ENCODE results near the gene FAM187B.

DNA sequence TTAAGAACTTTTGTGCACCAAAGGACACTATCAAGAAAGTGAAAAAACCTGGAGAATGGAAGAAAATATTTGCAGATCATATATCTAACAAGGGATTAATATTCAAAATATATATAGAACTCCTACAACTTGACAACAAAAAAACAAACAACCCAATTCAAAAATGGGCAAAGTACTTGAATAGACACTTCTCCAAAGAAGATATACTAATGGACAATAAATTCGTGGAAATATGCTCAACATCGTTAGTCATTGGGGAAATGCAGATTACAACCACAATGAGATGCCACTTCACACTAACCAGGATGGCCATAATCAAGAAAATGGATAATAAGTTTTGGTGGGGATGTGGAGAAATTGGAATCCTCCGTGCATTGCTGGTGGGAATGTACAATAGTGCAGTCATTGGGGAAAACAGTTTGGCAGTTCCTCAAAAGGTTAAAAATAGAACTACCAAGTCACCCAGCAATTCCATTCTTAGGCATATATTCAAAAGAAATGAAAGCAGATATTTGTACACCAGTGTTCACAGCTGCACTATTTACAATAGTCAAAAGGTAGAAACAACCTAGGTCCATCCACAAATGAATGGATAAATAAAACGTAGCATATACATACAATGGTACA lies 18.0 kb upstream of the FAM187B start:
- TF ChIP-seq EZH2phosphoT487 (IDR thresholded peaks at IDR 0.05; ENCODE audit: borderline replicate concordance, low read depth): no peak
- no peak for TF ChIP-seq YY1 (IDR thresholded peaks at IDR 0.05; ENCODE audit: low read depth)
- no peak for TF ChIP-seq POLR2AphosphoS5 (IDR thresholded peaks at IDR 0.05; ENCODE audit: low read depth, low read length)
- no peak for TF ChIP-seq CTCF (IDR thresholded peaks at IDR 0.05)
